GM19468 (cell line): Measurements from ENCODE around the gene TRIM38.
"Not testable (repeated sequence)": the region's sequence is repeated elsewhere in the genome, so short reads cannot be mapped to it uniquely, and the experiment has no call there.

ENCODE experiments used
- ATAC-seq: cut with Tn5 transposase; IDR thresholded peaks from one replicate; pipeline ENCODE4 v1.9.1; 2021; ENCODE audit warnings: mild to moderate bottlenecking, moderate library complexity, moderate number of reproducible peaks; ENCODE audit not compliant: unreplicated experiment; ENCODE audit errors: extremely low read depth

The TRIM38 gene

DNA sequence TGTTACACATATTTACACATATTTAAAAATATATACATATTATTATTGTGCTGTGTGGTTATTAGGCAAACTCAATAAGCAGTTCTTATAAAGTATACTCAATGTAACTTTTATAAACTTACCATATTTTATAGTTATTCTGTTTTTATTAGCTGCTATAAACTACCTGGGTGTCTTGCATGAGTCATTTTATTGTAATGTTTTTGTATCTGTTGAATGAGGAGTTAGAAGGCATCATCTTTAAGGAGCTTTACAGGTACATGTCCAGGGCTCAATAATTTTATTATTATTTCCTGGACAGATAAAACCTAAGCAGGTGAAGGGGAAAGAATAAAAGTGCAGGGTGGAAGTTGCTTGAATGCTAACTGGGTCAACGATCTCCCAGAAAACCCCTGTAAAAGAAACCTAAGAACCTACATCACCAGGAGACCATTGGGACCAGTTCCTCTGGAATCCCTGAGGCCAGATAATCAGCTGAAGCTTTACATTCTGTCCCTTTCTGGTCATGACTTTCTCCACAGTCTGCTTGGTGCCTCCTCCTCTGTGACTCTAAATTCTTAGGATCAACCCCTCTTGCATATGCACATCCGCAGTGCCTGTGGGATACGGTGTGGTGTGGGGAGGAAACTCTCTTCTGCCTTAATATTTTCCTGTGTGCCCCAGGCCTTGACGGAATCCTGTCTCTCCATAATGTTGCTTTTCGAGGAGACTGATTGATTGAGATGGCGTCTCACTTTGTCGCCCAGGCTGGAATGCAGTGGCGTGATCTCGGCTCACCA lies 38.0 kb downstream of the TRIM38 start:
- no peak for ATAC-seq

DNA sequence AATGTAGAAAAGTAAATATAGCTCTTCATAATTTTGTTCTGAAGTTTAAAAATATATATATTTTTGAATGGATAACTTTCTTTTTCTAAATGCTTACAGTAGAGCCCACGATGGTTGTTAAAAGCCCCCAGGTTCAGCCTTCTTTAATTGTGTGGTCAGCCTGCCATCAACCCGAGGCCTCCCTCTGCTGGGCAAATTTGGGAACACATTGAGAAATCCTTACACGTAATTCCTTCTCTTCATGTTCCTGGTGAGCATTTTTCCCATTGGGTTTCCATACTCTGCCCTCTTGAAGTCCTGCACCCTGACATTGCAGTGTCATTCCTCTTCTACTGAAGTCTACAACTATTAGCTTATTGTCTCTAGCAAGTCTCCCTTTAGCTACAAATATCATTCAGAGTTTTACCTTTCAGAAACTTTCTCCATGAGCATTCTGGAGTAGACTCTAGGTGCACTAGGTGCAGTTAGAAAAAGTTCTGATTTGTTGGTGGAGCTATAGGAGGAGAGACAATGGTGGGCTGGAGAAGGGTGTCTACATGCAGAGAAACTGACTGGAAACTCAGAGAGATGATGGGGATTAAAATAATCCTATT lies 40.6 kb downstream of the TRIM38 start:
- no peak for ATAC-seq

DNA sequence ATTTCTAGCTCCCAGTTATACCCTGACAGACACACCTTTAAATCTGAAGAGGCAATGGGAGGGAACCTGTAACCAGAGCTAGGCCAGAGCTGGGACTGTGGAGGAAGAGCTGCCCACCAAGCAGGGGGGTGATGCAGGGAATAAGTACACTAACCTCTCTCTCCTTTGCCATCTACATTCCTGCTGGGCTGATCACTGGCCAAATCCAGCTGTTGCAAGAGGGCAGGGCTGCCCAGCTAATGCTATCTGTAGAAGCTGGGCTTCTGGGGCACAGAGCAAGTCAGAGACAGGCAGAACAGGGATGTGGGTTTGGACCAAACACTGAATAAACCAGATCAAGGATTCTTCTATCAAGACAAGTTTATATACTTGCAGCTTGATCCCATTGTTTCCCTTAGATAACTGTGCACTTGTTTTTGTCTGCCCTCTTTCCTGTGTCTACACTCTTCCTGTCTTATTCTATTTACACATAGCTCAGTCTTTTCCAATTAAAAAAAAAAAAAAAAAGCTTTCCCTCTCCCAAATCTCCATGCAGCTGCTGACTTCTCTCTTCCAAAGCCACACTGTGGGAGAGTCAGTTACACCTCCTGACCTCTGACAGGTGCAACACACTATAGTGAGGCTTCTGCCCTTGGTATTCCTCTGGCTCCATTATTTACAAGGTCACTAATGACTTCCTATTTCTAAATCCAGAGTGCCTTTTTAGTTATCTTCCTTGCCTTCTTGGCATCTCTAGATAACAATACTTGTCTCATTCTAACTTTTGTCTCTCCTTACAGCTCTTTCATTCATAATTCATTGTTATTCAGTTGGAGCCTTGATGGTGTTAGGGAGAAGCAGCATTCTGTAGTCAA lies 43.7 kb downstream of the TRIM38 start:
- ATAC-seq: no peak

DNA sequence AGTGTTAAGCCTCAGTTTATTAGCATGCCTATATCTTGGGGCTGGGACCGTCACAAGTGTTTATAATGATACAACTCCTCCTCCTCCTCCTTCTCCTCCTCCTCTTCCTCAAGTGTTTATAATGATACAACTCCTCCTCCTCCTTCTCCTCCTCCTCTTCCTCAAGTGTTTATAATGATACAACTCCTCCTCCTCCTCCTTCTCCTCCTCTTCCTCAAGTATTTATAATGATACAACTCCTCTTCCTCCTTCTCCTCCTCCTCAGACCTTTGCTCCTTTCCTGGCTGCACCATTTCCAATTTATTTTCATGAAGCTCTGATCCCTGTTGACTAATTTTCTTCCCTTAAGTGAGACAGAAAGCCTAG lies 44.3 kb downstream of the TRIM38 start:
- not testable (repeated sequence) for ATAC-seq

DNA sequence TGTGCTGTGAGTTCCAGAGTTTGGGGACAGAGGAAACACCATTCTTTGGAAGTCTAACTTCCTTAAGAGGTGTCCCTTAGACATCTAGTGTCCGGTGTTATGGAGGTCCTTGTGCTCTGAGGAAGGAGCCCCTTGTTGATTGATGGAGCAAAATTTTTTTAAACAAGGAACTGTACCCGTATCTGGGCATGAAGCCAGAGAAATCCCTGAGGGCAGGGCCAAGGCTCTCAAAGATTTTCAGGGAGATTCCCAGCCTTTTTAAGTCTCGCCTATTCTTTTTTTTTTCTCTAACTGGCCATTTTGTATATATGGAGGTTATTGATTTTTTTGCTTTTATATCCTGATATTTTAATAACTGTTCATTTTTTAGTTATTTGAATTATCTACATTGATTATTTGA lies 45.9 kb downstream of the TRIM38 start:
- no peak for ATAC-seq

DNA sequence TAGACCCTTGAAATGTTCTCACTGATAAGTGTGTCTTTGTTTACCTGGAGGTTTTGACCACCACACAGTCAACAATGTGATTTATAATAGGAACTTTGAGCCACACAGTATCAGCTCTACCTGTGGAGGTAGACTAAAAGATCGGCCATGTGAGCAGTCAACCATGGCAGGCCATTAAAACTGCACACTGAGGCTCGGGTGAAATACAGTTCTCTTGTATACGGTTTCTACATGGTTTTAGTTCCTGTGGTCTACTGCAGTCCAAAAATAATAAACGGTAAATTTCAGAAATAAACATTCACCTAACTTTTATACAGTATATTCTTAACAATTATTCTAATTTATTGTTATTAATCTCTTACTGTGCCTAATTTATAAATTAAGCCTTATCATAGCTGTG lies 47.2 kb downstream of the TRIM38 start:
- no peak for ATAC-seq

DNA sequence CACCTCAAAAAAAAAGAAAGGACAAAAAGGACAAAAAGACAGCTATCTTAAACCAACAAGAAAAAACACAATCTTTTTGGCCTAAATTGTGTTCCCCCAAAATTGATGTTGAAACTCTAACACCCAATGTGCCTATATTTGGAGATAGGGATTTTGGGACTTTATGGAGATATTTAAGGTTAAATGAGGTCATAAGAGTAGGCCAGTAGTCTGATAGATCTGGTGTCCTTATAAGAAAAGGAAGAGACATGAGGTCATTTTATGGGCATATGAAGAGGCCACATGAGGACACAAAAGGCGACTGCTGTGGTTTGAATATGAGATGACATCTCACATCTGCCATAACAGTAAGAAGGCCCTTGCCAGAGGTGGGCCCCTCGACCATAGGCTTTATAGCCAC lies 49.5 kb downstream of the TRIM38 start:
- no peak for ATAC-seq

DNA sequence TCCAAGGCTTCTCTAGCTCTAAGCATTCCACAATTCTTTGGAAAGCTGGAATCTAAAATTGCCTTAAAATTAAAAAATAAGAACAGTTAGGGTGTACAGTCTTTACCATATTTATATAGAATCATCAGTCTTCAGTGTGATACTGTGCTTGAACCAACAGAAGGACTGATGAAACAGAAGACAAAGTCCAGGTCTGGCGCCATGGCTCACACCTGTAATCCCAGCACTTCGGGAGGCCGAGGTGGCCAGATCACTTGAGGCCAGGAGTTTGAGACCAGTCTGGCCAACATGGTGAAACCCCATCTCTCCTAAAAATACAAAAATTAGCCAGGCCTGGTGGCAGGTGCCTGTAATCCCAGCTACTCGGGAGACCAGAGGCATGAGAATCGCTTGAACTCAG lies 51.8 kb downstream of the TRIM38 start:
- not testable (repeated sequence) for ATAC-seq

DNA sequence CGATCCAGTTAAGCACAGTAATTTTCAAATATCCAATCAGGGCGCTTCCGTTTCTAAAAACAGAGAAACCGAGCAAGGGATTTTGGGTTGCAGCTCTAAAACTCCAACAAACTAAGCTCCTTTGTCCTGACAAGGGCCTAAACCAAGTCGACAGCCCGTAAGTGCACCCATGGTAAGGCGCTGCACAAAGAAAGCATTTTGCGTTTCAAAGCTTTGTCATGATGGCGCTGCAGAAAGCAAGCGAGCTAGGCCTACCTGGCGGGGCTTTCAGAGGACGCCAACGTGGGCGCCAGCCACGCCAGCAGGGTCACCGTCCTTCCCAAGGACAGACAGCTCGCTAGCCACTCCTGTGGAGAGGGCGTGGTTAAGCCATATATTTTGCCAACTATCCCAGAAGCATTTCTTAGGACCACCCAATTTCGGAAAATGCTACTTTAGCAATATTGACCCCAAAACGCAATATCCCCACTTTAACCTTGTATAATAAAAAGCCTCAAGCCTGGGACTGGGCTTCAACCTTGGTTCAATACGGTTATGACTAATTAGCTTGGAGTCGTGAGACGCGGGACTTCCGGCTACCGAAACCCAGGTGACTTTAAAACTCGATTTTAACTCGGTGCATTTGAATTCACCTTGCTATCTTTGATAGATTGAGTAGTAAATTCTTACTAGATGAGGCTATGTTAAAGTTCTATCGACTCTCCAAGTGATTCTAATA lies 53.8 kb downstream of the TRIM38 start:
- ATAC-seq: no peak

DNA sequence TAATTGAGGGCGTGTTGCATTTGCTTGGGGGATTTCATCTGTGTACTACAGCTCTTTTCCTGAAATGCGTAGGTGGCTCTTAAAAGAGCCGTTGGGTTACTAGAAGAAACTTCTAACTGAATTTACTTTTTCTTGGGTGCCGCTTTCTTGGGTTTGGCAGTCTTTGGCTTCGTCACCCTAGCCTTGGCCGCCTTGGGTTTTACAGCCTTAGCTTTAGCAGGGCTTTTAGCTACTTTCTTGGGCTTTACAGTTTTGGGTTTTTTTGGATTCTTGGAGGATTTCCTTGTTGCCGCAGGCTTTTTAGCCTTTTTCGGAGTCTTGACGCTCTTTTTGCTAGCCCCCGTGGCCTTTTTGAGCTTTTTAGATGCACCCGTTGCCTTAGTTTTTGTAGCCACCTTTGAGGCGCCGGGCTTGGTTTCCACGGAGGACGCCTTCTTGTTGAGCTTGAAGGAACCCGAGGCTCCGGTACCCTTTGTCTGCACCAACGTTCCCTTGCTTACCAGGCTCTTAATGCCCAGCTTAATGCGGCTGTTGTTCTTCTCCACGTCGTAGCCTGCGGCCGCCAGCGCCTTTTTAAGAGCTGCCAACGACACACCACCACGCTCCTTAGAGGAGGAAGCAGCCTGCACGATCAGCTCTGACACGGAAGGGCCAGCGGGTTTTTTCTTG lies 54.5 kb downstream of the TRIM38 start:
- no peak for ATAC-seq

DNA sequence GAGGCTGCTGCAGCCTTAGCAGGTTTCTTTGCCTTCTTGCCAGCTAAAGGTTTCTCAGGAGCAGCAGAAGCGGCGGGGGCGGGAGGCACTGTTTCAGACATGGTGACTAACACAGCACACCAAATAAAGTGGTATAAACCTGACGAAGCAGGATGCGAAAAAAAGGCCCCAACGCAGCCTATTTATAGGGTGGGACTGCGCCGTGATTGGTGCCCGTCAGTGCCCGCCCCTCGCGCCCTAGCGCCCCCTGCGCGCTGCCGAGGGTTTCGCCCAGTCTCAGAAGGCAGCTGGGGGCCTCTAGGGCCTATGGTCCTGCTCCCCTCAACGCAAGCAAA lies 55.0 kb downstream of the TRIM38 start:
- ATAC-seq: no peak

DNA sequence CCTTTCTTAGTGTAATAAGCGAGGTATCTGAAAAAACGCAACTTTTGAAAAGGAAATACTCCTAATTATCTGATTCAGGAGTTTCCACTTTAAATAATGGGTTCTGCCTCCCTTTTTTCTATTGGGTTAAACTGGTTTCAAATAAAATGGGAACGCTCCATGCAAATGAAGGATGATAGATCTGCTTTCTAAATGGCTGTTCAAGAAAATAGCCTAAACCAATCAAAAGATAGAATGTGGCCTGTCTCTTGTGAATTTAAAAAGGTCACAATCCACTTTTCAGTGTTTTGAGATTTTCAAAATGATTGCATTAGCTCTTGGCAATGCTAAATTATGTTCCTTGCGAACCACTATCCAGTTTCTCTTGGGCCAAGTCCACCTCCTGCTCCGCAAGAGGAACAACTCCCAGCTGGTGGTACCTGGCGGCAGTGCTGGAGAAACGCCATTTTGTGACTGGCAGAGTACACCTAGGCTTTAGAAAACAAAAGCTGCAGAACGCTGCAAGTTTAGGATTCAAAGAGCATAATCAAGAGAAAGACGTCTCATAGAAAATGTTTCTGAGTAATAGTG lies 56.7 kb downstream of the TRIM38 start:
- no peak for ATAC-seq

DNA sequence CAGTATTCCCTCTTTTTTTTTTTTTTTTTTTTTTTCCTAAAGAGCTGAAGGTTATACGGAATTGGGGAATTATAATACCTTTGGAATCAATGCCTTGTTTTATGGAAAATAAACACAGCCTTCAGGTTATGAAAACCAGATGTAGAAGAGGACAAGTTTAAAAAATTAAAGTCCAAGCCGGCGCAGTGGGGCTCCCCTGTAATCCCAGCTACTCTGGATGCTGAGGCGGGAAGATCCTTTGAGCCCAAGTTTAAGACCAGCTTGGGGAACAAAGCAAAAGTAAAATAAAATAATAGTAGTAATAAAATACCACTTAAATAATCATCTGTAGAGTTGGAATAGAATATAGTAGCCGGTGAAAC lies 57.3 kb downstream of the TRIM38 start:
- ATAC-seq: no peak

DNA sequence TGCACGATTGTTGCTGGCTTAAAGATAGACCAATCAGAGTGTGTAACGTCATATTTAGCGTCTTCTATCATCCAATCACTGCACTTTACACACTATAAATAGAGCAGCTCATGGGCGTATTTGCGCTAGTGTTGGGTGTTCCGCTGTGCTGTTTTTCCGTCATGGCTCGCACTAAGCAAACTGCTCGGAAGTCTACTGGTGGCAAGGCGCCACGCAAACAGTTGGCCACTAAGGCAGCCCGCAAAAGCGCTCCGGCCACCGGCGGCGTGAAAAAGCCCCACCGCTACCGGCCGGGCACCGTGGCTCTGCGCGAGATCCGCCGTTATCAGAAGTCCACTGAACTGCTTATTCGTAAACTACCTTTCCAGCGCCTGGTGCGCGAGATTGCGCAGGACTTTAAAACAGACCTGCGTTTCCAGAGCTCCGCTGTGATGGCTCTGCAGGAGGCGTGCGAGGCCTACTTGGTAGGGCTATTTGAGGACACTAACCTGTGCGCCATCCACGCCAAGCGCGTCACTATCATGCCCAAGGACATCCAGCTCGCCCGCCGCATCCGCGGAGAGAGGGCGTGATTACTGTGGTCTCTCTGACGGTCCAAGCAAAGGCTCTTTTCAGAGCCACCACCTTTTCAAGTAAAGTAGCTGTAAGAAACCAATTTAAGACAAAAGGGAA lies 57.9 kb downstream of the TRIM38 start:
- peak; percentile 2 for ATAC-seq

DNA sequence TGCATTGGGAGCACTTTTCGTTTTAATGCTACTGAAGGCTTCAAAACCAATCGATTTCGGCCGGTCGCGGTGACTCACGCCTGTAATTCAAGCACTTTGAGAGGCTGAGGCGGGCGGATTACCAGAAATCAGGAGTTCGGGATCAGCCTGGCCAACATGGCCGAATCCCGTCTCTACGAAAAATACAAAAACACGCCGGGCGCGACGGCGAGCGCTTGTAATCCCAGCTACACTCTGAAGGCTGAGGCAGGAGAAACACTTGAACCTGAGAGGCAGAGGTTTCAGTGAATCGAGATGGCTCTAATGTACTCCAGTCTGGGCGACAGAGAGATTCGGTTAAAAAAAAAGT lies 58.4 kb downstream of the TRIM38 start:
- no peak for ATAC-seq

DNA sequence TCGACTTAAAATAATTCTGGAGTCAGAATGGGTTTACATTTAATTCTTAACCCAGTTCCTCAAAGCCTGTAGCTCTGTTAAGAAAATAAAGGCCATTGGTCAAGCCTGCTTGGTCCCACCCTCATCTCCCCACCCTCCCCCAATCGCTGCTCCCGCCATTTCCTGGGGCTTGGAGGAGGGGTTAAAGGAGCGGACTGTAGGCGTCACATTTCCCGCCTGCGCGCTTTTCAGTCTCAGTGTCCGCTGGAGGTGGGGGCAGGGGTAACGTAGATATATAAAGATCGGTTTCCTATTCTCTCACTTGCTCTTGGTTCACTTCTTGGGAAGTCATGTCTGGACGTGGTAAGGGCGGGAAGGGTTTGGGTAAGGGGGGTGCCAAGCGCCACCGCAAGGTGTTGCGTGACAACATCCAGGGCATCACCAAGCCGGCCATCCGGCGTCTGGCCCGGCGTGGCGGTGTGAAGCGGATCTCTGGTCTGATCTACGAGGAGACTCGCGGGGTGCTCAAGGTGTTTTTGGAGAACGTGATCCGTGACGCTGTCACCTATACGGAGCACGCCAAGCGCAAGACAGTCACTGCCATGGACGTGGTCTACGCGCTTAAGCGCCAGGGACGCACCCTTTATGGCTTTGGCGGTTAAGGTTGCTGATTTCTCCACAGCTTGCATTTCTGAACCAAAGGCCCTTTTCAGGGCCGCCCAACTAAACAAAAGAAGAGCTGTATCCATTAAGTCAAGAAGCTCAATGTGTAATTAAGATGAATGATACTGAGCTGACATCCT lies 58.9 kb downstream of the TRIM38 start:
- ATAC-seq: peak; percentile 29

DNA sequence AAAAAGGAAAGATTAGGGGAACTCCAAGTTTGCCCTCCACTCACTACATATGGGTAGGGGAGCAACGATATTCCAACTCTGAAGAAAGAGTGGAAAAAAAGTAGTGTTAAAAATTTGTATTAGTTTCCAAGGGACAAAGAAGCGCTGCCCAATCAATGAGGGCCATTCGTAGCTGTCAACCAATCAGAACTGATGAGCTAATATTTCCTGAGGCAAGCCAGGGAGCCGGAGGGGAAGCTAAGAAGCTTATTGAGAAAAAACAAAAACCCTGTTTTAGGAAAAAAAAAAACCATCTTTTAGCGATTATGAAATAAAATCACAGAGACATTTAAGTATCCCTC lies 59.5 kb downstream of the TRIM38 start:
- no peak for ATAC-seq

DNA sequence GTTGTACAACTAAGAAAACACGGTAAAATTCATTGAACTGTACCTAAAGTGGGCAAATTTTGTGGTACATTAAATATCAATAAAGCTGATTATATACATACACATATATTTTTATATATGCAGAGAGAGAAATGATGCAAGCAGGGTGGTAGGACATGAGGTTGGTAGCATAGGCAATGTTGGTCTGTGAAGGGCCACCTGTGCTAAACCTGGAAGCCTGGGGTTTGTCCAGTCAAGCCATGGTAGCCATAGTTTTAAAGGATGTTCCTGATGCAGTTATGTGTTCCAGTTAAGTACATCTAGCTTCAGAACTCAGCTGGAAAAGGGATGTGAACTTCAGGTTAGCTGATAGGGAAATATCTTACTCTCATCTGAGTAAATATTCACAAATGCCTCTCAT lies 60.1 kb downstream of the TRIM38 start:
- ATAC-seq: no peak

DNA sequence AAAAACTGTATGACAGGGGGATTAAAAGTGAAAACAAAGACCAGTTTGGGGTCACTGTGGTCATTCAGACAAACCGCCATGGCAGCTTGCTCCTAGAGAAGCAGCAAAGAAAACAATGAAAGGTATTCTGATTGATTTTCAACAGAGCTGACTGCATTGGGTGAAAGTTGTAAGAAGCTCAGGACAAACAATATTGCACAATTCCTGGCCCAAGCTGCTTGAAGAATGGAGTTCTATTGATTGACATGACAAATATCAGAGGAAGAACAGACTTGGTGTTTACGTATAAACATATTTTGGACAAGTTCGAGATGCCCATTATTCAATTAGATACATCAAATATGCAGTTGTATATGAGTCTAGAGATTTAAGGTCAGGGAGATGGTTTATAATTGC lies 62.0 kb downstream of the TRIM38 start:
- no peak for ATAC-seq
